COR-L47 (cell line): ENCODE results near the gene KDM4D.
"Not testable (repeated sequence)": the region's sequence is repeated elsewhere in the genome, so short reads cannot be mapped to it uniquely, and the experiment has no call there.

Experiments
- DNase-seq: peaks from one replicate; lab custom pipeline; 2025; lab: John Stamatoyannopoulos, UW

KDM4D gene

GRCh38 chr11:95035316-95035715, 61.8 kb downstream of the KDM4D start:
- DNase-seq = no peak

- DNase-seq = not testable (repeated sequence)
Measured at GRCh38 chr11:95037356-95038035, 64.0 kb downstream of the KDM4D start.

- DNase-seq = no peak
Measured at GRCh38 chr11:95042239-95042638, 68.7 kb downstream of the KDM4D start.

GRCh38 chr11:95042906-95043305, 69.4 kb downstream of the KDM4D start:
- DNase-seq = no peak

GRCh38 chr11:95044010-95044409, 70.5 kb downstream of the KDM4D start:
- no peak for DNase-seq

GRCh38 chr11:95045812-95046211, 72.3 kb downstream of the KDM4D start:
- DNase-seq = no peak
